OCI-LY1 (cell line): ENCODE measurements around the gene SAE1.

ENCODE experiments used
- H2AFZ ChIP-seq: fragments of 200-600 bp; sonication (generic), shearing (Covaris generic); 2 replicates; pipeline ENCODE4 v1.6.0; 2014; ENCODE audit warnings: antibody characterized with exemption, mild to moderate bottlenecking, low read length
- H3F3A ChIP-seq: fragments of 200-600 bp; sonication (generic), shearing (Covaris generic); 2 replicates; pipeline ENCODE4 v1.6.0; 2014; ENCODE audit warnings: mild to moderate bottlenecking, antibody characterized with exemption, low read length, moderate library complexity; ENCODE audit not compliant: insufficient read depth
- H3K27ac ChIP-seq: fragments of 200-600 bp; sonication (generic); 2 replicates; pipeline ENCODE4 v1.5.1; 2014; ENCODE audit warnings: low read length, mixed run types, mild to moderate bottlenecking, low read depth; ENCODE audit not compliant: poor library complexity, severe bottlenecking
- H3K27me3 ChIP-seq: fragments of 200-600 bp; sonication (generic); 2 replicates; pipeline ENCODE4 v1.6.0; 2014; ENCODE audit warnings: antibody characterized with exemption, mild to moderate bottlenecking, low read length, moderate library complexity; ENCODE audit not compliant: insufficient read depth
- H3K36me3 ChIP-seq: fragments of 200-600 bp; sonication (generic); 2 replicates; pipeline ENCODE4 v1.6.1; 2014; ENCODE audit warnings: mild to moderate bottlenecking, antibody characterized with exemption, low read length, moderate library complexity, mixed read lengths; ENCODE audit not compliant: insufficient read depth
- H3K4me1 ChIP-seq: fragments of 200-600 bp; sonication (generic); 2 replicates; pipeline ENCODE4 v1.5.1; 2014; ENCODE audit warnings: mild to moderate bottlenecking, low read length, moderate library complexity; ENCODE audit not compliant: insufficient read depth, severe bottlenecking
- H3K4me2 ChIP-seq: fragments of 200-600 bp; sonication (generic), shearing (Covaris generic); 2 replicates; pipeline ENCODE4 v1.6.1; 2014; ENCODE audit warnings: low read length
- H3K4me3 ChIP-seq: fragments of 200-600 bp; sonication (generic); 2 replicates; pipeline ENCODE4 v1.5.1; 2014; ENCODE audit warnings: low read length, low read depth, mild to moderate bottlenecking, mixed read lengths; ENCODE audit not compliant: poor library complexity, severe bottlenecking
- H3K79me2 ChIP-seq: fragments of 200-600 bp; shearing (Covaris generic); 2 replicates; pipeline ENCODE4 v1.6.1; 2016; ENCODE audit warnings: mixed run types, low read length, mixed read lengths; ENCODE audit not compliant: insufficient read depth
- H3K9ac ChIP-seq: fragments of 200-600 bp; sonication (generic), shearing (Covaris generic); 2 replicates; pipeline ENCODE4 v1.6.1; 2014; ENCODE audit warnings: mild to moderate bottlenecking, low read length, mixed read lengths
- H3K9me2 ChIP-seq: fragments of 200-600 bp; sonication (generic), shearing (Covaris generic); 2 replicates; pipeline ENCODE4 v1.6.1; 2014; ENCODE audit warnings: low read depth, mild to moderate bottlenecking, low read length, mixed read lengths
- H3K9me3 ChIP-seq: fragments of 200-600 bp; shearing (Covaris generic); 2 replicates; pipeline ENCODE4 v1.6.1; 2014; ENCODE audit warnings: low read length, mixed read lengths
- H4K20me1 ChIP-seq: fragments of 200-600 bp; sonication (generic), shearing (Covaris generic); 2 replicates; pipeline ENCODE4 v1.6.0; 2016; ENCODE audit warnings: mild to moderate bottlenecking, low read length; ENCODE audit not compliant: insufficient read depth
- EZH2 ChIP-seq: fragments of 200-600 bp; sonication (generic), shearing (Covaris generic); IDR thresholded peaks from 2 replicates; pipeline ENCODE4 v1.8.0; 2017; ENCODE audit warnings: borderline replicate concordance, mixed run types, mild to moderate bottlenecking, antibody characterized with exemption, low read length, moderate library complexity, mixed read lengths
- TF ChIP-seq, protein P1 (sequence below): fragments of 200-600 bp; sonication (generic), shearing (Covaris generic); IDR thresholded peaks from 2 replicates; pipeline ENCODE4 v1.5.1; 2017; ENCODE audit warnings: mild to moderate bottlenecking, antibody characterized with exemption, low read length, moderate library complexity, mixed read lengths

Gene SAE1

GRCh38 chr19:47228168-47228936 lies 97.7 kb downstream of the SAE1 start:
- no peaks in the 10 kb centered on the region for H3K27me3 ChIP-seq
- H3K4me2 ChIP-seq, result peak overlapping the region; percentile 81
- peak overlapping the region; percentile 90 for H3K27ac ChIP-seq
- peaks cover 14% of the 10 kb centered on the region; the same call in 1 of the 2 replicates for H3F3A ChIP-seq
- H3K36me3 ChIP-seq, result no peaks in the 10 kb centered on the region
- H3K79me2 ChIP-seq, result no peaks in the 10 kb centered on the region
- H3K9me2 ChIP-seq, result no peaks in the 10 kb centered on the region
- peaks cover 58% of the 10 kb centered on the region for H3K4me1 ChIP-seq
- no peaks in the 10 kb centered on the region for H4K20me1 ChIP-seq
- no peak overlapping the region for H2AFZ ChIP-seq
- TF ChIP-seq EZH2, result no peak
- TF ChIP-seq, protein P1, sequence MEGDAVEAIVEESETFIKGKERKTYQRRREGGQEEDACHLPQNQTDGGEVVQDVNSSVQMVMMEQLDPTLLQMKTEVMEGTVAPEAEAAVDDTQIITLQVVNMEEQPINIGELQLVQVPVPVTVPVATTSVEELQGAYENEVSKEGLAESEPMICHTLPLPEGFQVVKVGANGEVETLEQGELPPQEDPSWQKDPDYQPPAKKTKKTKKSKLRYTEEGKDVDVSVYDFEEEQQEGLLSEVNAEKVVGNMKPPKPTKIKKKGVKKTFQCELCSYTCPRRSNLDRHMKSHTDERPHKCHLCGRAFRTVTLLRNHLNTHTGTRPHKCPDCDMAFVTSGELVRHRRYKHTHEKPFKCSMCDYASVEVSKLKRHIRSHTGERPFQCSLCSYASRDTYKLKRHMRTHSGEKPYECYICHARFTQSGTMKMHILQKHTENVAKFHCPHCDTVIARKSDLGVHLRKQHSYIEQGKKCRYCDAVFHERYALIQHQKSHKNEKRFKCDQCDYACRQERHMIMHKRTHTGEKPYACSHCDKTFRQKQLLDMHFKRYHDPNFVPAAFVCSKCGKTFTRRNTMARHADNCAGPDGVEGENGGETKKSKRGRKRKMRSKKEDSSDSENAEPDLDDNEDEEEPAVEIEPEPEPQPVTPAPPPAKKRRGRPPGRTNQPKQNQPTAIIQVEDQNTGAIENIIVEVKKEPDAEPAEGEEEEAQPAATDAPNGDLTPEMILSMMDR, result no peak
- no peaks in the 10 kb centered on the region for H3K9me3 ChIP-seq
- peak overlapping the region; percentile 95 for H3K4me3 ChIP-seq
- H3K9ac ChIP-seq, result peak overlapping the region; percentile 73

DNA sequence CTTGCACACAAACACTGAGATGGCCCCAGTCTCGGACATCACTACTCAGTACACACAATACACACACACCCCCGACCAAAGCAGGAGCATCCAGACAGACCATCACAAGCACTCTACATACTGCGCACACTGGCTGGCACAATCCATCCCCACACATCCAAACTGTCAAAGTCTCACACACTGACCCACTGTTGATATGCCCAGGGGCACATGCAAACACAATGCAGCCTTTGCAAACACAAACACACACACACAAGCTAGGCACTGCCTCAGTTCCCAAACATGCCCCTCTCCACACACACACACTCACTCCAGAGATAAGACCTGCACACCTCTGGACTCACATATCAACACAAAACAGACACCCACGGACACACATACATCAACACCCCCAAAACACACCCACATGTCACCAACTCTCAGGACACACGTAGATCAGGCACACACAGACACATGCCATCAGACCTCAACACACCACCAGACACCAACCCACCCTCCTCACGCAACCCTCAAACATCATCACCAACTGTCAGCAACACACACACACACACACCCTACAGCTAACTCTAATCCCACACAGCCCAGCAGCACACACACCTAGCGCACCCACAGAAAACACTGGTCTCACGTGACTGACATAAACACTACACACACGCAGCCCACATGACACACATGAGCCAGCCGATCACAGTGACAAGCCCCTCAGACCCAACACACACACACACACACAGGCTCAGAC lies 98.5 kb downstream of the SAE1 start:
- peak overlapping the region; percentile 95 for H3K4me3 ChIP-seq
- peak overlapping the region; percentile 90 for H3K27ac ChIP-seq
- no peak for TF ChIP-seq EZH2
- TF ChIP-seq, protein P1, result no peak
- peaks cover 58% of the 10 kb centered on the region for H3K4me1 ChIP-seq
- no peaks in the 10 kb centered on the region for H3K36me3 ChIP-seq
- no peaks in the 10 kb centered on the region for H4K20me1 ChIP-seq
- H3K9me2 ChIP-seq, result no peaks in the 10 kb centered on the region
- H3K9ac ChIP-seq, result peak overlapping the region; percentile 77; the same call in 1 of the 2 replicates
- H3K4me2 ChIP-seq, result peak overlapping the region; percentile 81
- H3K79me2 ChIP-seq, result no peaks in the 10 kb centered on the region
- no peaks in the 10 kb centered on the region for H3K27me3 ChIP-seq
- H2AFZ ChIP-seq, result no peak overlapping the region
- no peaks in the 10 kb centered on the region for H3K9me3 ChIP-seq
- peaks cover 14% of the 10 kb centered on the region; the same call in 1 of the 2 replicates for H3F3A ChIP-seq

DNA sequence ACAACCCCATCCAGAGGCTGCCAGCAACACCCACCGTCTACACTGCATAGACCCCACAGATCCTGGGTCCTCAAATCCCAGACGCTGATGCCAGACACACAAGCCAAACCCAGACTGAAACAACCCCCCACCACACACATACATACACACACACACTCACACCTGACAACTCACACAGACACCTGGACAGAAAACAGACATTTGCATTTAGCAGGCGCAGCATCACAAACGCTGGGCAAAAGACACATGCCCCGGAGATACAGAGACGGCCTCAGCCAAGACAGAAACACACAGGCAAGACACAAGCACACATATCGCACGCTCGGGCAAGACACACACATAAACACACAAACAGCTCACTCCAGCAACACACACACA lies 99.0 kb downstream of the SAE1 start:
- H3K36me3 ChIP-seq, result no peaks in the 10 kb centered on the region
- H3K27ac ChIP-seq, result peak overlapping the region; percentile 90
- H3K79me2 ChIP-seq, result no peaks in the 10 kb centered on the region
- no peaks in the 10 kb centered on the region for H3K27me3 ChIP-seq
- H3K4me1 ChIP-seq, result peaks cover 58% of the 10 kb centered on the region
- H3K9me2 ChIP-seq, result no peaks in the 10 kb centered on the region
- no peaks in the 10 kb centered on the region for H4K20me1 ChIP-seq
- H3K4me2 ChIP-seq, result peak overlapping the region; percentile 81
- H3K9ac ChIP-seq, result peak overlapping the region; percentile 77
- H2AFZ ChIP-seq, result no peak overlapping the region
- H3F3A ChIP-seq, result peaks cover 14% of the 10 kb centered on the region; the same call in 1 of the 2 replicates
- H3K4me3 ChIP-seq, result peak overlapping the region; percentile 95
- H3K9me3 ChIP-seq, result no peaks in the 10 kb centered on the region
- TF ChIP-seq EZH2, result no peak
- TF ChIP-seq, protein P1, result no peak
